Stimulated activated CD4-positive, alpha-beta T cell treated with anti-CD3 and anti-CD28 coated beads, Interleukin-15, amount 100 ng/mL, for 24 hours (primary cell): ENCODE results near the gene CXCR6.

Experiments used
- DNase-seq: peaks from one replicate; pipeline ENCODE4 v3.0.0-alpha.2; 2020

The CXCR6 gene

GRCh38 chr3:45943207-45943846, at the start of gene CXCR6:
Gene CXCR6 (plus strand): TSS chr3:45943464. CDS start chr3:45946482, 3,018 bp downstream.
- DNase-seq, result peak; percentile 57

GRCh38 chr3:45894015-45894414, 49.2 kb upstream of the CXCR6 start:
- DNase-seq, result no peak

GRCh38 chr3:45895686-45896468, 47.4 kb upstream of the CXCR6 start:
- no peak for DNase-seq

- DNase-seq, result no peak
These were observed 46.3 kb upstream of the CXCR6 start for GRCh38 chr3:45896956-45897355.

GRCh38 chr3:45904931-45905330, 38.3 kb upstream of the CXCR6 start:
- no peak for DNase-seq

- DNase-seq, result no peak
These were observed 37.5 kb upstream of the CXCR6 start for GRCh38 chr3:45905755-45906154.

GRCh38 chr3:45906681-45907407, 36.4 kb upstream of the CXCR6 start:
- DNase-seq, result no peak

GRCh38 chr3:45907769-45908705, 35.2 kb upstream of the CXCR6 start:
- no peak for DNase-seq

- DNase-seq, result no peak
These were observed 34.5 kb upstream of the CXCR6 start for GRCh38 chr3:45908761-45909160.

- DNase-seq, result no peak
These were observed 33.7 kb upstream of the CXCR6 start for GRCh38 chr3:45909542-45909941.

GRCh38 chr3:45910892-45911291, 32.4 kb upstream of the CXCR6 start:
- no peak for DNase-seq

- DNase-seq, result no peak
These were observed 31.6 kb upstream of the CXCR6 start for GRCh38 chr3:45911511-45912226.

- DNase-seq, result no peak
These were observed 30.8 kb upstream of the CXCR6 start for GRCh38 chr3:45912435-45912834.

- no peak for DNase-seq
These were observed 28.8 kb upstream of the CXCR6 start for GRCh38 chr3:45914362-45915058.

GRCh38 chr3:45915059-45915439, 28.2 kb upstream of the CXCR6 start:
- DNase-seq, result no peak

GRCh38 chr3:45915518-45916231, 27.6 kb upstream of the CXCR6 start:
- peak; percentile 89 for DNase-seq

GRCh38 chr3:45917146-45917898, 25.9 kb upstream of the CXCR6 start:
- no peak for DNase-seq

- no peak for DNase-seq
These were observed 21.9 kb upstream of the CXCR6 start for GRCh38 chr3:45921158-45922038.

GRCh38 chr3:45922039-45922326, 21.3 kb upstream of the CXCR6 start:
- DNase-seq, result no peak
